Measurements from ENCODE around the gene MGAT3. TPM values are rescaled to one million over a fixed set of nuclear protein-coding genes. Genes with fewer than 3 reads are reported as not detected.

MGAT3 gene
- total and polyA plus RNA-seq, 9 of the 15 experiments (the other 6 are each of a cell fraction or from before 2014, with no cell fraction given) = 0.10 to 11.5 (median 4.6) TPM

- TF ChIP-seq PURB (CRISPR knock-in tag; IDR thresholded peaks at IDR 0.05; ENCODE audit: low read depth) = no peak
- TF ChIP-seq RAD51 (IDR thresholded peaks at IDR 0.05; ENCODE audit: borderline replicate concordance, low read depth) = peak; percentile 98
- peak; percentile 100 for TF ChIP-seq CHD1 (IDR thresholded peaks at IDR 0.05; ENCODE audit: low read length)
- TF ChIP-seq TAL1 (IDR thresholded peaks at IDR 0.05) = 0 out of 2 replicates have a peak, but pooled peaks have one; percentile 19
- no peak for TF ChIP-seq GABPB2 (CRISPR knock-in tag; conservative IDR thresholded peaks at IDR 0.05)
- TF ChIP-seq TEAD2 (tag; IDR thresholded peaks at IDR 0.05) = no peak
- no peak for TF ChIP-seq ZKSCAN1 (IDR thresholded peaks at IDR 0.05; ENCODE audit: low read depth, low read length)
- 0 out of 2 replicates have a peak, but pooled peaks have one; percentile 68 for TF ChIP-seq ZZZ3 (IDR thresholded peaks at IDR 0.05)
- TF ChIP-seq RUNX1 (IDR thresholded peaks at IDR 0.05; ENCODE audit: low read depth) = no peak
- no peak for TF ChIP-seq SLC30A9 (CRISPR knock-in tag; IDR thresholded peaks at IDR 0.05)
- no peak; the same call in 1 of the 2 replicates for TF ChIP-seq CTBP1 (IDR thresholded peaks at IDR 0.05; ENCODE audit: borderline replicate concordance)
- peak; percentile 99 for TF ChIP-seq ZC3H4 (CRISPR knock-in tag; IDR thresholded peaks at IDR 0.05; ENCODE audit: borderline replicate concordance)
- TF ChIP-seq CBFA2T3 (IDR thresholded peaks at IDR 0.05) = no peak
- TF ChIP-seq TSHZ1 (CRISPR knock-in tag; IDR thresholded peaks at IDR 0.05) = no peak
- no peak for TF ChIP-seq SRSF7 (optimal IDR thresholded peaks at IDR 0.05; ENCODE audit: low read depth, low read length)
- TF ChIP-seq RBM17 (IDR thresholded peaks at IDR 0.05; ENCODE audit: borderline replicate concordance, low read depth, low read length) = no peak
- TF ChIP-seq GABPB1 (CRISPR knock-in tag; IDR thresholded peaks at IDR 0.05) = peak; percentile 86
- TF ChIP-seq HES1 (IDR thresholded peaks at IDR 0.05; ENCODE audit: low read depth) = no peak
- no peak for TF ChIP-seq TARDBP (IDR thresholded peaks at IDR 0.05)
- peak; percentile 50; the same call in 1 of the 2 replicates for TF ChIP-seq THRB (CRISPR knock-in tag; conservative IDR thresholded peaks at IDR 0.05)
- TF ChIP-seq ZNF165 (CRISPR knock-in tag; IDR thresholded peaks at IDR 0.05; ENCODE audit: borderline replicate concordance) = no peak; the same call in 1 of the 2 replicates
- TF ChIP-seq RHOXF2B (CRISPR knock-in tag; conservative IDR thresholded peaks at IDR 0.05) = no peak
- peak; percentile 44 for TF ChIP-seq ARID1B (IDR thresholded peaks at IDR 0.05)
- TF ChIP-seq ZNF121 (CRISPR knock-in tag; conservative IDR thresholded peaks at IDR 0.05) = no peak
- peak; percentile 78; the same call in 1 of the 2 replicates for TF ChIP-seq CBX1 (IDR thresholded peaks at IDR 0.05; ENCODE audit: low read depth)
- no peak for TF ChIP-seq CCAR2 (IDR thresholded peaks at IDR 0.05; ENCODE audit: low read depth, low read length)
Measured at GRCh38 chr22:39520226-39521105, 63.7 kb downstream of the MGAT3 start, which contains the start of gene ATF4 (continued).
